Coronary artery (tissue), 2 donors: Measurements from ENCODE around the gene CTNNB1.

Source experiments
- DNase-seq: peaks from one replicate; pipeline ENCODE4 v3.0.0-alpha.2; 2017; ENCODE audit warnings: low spot score
- H3K27ac ChIP-seq, 2 donors: fragments of 200-600 bp; sonication (generic); one replicate each; pipeline ENCODE4 v1.5.1; 2016 to 2019
- H3K4me3 ChIP-seq: fragments of 200-600 bp; sonication (generic); 2 replicates; pipeline ENCODE4 v1.5.1; 2016; ENCODE audit warnings: mild to moderate bottlenecking, moderate library complexity
- TF ChIP-seq, protein P1 (sequence below): fragments of 200-600 bp; sonication (generic); IDR thresholded peaks from one replicate; pipeline ENCODE4 v1.5.1; 2019; ENCODE audit warnings: antibody characterized with exemption

The CTNNB1 gene

DNA sequence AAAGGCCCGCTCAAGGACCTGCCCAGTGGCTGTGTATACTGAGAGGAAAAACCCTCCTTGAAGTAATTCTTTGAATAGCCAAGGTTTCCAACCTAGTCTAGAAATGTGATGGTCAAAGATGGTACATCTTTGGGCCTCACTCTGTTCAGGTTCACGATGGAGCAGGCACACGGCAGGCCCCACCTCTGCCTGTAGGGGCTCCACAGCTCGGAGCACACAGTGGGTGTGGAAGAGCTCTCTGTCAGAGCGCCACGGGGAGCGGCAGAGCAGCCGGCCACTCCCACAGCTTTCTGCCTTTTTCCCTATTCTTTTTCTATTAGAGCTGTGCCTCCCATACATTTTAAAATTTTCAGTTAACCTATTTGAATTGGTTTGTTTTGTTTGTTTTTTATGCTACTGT is 89.5 kb downstream of the CTNNB1 start:
- Histone ChIP-seq H3K27ac (no peak overlapping the region), H3K4me3 (no peak overlapping the region)
- TF ChIP-seq, protein P1, sequence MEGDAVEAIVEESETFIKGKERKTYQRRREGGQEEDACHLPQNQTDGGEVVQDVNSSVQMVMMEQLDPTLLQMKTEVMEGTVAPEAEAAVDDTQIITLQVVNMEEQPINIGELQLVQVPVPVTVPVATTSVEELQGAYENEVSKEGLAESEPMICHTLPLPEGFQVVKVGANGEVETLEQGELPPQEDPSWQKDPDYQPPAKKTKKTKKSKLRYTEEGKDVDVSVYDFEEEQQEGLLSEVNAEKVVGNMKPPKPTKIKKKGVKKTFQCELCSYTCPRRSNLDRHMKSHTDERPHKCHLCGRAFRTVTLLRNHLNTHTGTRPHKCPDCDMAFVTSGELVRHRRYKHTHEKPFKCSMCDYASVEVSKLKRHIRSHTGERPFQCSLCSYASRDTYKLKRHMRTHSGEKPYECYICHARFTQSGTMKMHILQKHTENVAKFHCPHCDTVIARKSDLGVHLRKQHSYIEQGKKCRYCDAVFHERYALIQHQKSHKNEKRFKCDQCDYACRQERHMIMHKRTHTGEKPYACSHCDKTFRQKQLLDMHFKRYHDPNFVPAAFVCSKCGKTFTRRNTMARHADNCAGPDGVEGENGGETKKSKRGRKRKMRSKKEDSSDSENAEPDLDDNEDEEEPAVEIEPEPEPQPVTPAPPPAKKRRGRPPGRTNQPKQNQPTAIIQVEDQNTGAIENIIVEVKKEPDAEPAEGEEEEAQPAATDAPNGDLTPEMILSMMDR = no peak
- DNase-seq = no peak
